ENCODE data around the gene MRPL49. TPM values are rescaled to one million over a fixed set of nuclear protein-coding genes. Genes with fewer than 3 reads are reported as not detected.

MRPL49 gene
- total and polyA plus RNA-seq, 2 experiments from 2014 or later, result 27.7 to 61.9 TPM

DNA sequence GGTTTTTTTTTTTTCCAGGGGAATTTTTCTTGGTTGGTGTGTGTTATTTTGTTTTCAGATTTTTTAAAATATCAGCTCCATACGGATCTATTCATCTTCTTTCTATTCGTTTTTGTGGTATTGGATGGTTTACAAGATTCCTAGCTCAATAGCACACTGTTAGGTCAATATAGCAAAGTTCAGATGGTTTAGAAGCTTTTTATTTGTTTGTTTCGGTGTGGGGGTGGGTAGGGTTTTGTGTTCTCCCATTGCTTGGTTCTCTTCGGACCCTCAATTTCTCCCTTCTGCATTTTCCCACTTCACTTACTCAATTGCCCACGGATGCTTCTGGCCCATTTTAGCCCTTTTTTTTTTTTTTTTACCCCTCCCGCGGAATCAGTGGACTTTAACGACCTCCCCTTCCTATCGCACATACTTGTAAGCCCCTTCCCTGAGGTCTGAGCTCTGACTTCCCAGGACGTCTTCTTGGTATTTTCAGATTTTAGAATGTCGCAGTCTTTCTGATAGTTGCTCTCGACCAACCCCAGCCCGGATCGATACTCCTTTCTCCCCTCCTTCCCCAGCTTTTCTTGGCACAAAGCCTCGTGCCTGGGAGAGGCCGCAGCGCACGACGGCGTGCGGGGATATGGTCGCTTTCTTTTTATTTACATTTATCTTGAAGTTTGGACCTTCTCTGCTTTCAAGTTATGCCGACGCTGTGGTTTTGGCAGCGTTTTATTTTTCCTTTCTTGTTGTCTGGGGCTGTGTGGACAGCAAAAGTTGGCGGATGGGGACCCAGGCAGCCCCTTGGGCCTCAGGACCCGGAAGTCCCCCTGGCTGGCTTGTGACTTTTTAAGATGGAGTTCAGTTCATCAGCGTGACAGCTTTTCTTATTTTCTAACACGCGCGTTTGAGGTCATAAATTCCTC, 43.5 kb downstream of the MRPL49 start:
- H2AFZ ChIP-seq, result peak overlapping the region; percentile 100
- Mint-ChIP-seq H3K4me3 (no peak overlapping the region; the same call in 2 of the 3 replicates), H3K4me1 (peaks cover 14% of the 10 kb centered on the region), H3K27ac (no peak overlapping the region), H3K27me3 (ENCODE audit: insufficient read depth, low read depth, poor library complexity) (peaks cover 9% of the 10 kb centered on the region), H3K9me3 (no peaks in the 10 kb centered on the region), H3K36me3 (ENCODE audit: low read depth) (no peaks in the 10 kb centered on the region)
- H3K4me3 ChIP-seq, result no peak overlapping the region
- H3K4me2 ChIP-seq, result 0 out of 2 replicates have a peak overlapping the region, but pooled peaks have one; percentile 64
- H3K9me2 ChIP-seq (ENCODE audit: insufficient read depth), result no peaks in the 10 kb centered on the region
- no peaks in the 10 kb centered on the region for H4K20me1 ChIP-seq (replicated peaks; ENCODE audit: insufficient read depth)
- H3K79me2 ChIP-seq (replicated peaks; ENCODE audit: insufficient read depth), result no peaks in the 10 kb centered on the region
- no peaks in the 10 kb centered on the region for H3K36me3 ChIP-seq (ENCODE audit: insufficient read depth)
- DNase-seq (ENCODE audit: low spot score), result peak; percentile 45
- H3K27ac ChIP-seq (ENCODE audit: low read depth), result peak overlapping the region; percentile 18; the same call in 1 of the 2 replicates
- no peaks in the 10 kb centered on the region for H3K27me3 ChIP-seq (ENCODE audit: insufficient read depth)
- TF ChIP-seq ZNF331 (CRISPR knock-in tag; IDR thresholded peaks at IDR 0.05; ENCODE audit: low read depth) (no peak), NANOG (IDR thresholded peaks at IDR 0.05; ENCODE audit: borderline replicate concordance) (no peak), STAT1 (IDR thresholded peaks at IDR 0.05; ENCODE audit: unreplicated experiment) (no peak), EZH2phosphoT487 (IDR thresholded peaks at IDR 0.05; ENCODE audit: unreplicated experiment) (no peak), EZH2 (IDR thresholded peaks at IDR 0.05; ENCODE audit: low read depth, unreplicated experiment) (no peak), POLR2AphosphoS5 (IDR thresholded peaks at IDR 0.05; ENCODE audit: low read depth) (no peak), CREB1 (CRISPR knock-in tag; IDR thresholded peaks at IDR 0.05; ENCODE audit: low read depth) (no peak), ZNF114 (CRISPR knock-in tag; IDR thresholded peaks at IDR 0.05) (no peak), JUNB (IDR thresholded peaks at IDR 0.05; ENCODE audit: unreplicated experiment) (no peak)
- TF ChIP-seq, protein P1, sequence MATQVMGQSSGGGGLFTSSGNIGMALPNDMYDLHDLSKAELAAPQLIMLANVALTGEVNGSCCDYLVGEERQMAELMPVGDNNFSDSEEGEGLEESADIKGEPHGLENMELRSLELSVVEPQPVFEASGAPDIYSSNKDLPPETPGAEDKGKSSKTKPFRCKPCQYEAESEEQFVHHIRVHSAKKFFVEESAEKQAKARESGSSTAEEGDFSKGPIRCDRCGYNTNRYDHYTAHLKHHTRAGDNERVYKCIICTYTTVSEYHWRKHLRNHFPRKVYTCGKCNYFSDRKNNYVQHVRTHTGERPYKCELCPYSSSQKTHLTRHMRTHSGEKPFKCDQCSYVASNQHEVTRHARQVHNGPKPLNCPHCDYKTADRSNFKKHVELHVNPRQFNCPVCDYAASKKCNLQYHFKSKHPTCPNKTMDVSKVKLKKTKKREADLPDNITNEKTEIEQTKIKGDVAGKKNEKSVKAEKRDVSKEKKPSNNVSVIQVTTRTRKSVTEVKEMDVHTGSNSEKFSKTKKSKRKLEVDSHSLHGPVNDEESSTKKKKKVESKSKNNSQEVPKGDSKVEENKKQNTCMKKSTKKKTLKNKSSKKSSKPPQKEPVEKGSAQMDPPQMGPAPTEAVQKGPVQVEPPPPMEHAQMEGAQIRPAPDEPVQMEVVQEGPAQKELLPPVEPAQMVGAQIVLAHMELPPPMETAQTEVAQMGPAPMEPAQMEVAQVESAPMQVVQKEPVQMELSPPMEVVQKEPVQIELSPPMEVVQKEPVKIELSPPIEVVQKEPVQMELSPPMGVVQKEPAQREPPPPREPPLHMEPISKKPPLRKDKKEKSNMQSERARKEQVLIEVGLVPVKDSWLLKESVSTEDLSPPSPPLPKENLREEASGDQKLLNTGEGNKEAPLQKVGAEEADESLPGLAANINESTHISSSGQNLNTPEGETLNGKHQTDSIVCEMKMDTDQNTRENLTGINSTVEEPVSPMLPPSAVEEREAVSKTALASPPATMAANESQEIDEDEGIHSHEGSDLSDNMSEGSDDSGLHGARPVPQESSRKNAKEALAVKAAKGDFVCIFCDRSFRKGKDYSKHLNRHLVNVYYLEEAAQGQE (IDR thresholded peaks at IDR 0.05; ENCODE audit: unreplicated experiment), result no peak
- TF ChIP-seq, protein P2, sequence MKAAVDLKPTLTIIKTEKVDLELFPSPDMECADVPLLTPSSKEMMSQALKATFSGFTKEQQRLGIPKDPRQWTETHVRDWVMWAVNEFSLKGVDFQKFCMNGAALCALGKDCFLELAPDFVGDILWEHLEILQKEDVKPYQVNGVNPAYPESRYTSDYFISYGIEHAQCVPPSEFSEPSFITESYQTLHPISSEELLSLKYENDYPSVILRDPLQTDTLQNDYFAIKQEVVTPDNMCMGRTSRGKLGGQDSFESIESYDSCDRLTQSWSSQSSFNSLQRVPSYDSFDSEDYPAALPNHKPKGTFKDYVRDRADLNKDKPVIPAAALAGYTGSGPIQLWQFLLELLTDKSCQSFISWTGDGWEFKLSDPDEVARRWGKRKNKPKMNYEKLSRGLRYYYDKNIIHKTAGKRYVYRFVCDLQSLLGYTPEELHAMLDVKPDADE (IDR thresholded peaks at IDR 0.05), result no peak
- TF ChIP-seq, protein P3, sequence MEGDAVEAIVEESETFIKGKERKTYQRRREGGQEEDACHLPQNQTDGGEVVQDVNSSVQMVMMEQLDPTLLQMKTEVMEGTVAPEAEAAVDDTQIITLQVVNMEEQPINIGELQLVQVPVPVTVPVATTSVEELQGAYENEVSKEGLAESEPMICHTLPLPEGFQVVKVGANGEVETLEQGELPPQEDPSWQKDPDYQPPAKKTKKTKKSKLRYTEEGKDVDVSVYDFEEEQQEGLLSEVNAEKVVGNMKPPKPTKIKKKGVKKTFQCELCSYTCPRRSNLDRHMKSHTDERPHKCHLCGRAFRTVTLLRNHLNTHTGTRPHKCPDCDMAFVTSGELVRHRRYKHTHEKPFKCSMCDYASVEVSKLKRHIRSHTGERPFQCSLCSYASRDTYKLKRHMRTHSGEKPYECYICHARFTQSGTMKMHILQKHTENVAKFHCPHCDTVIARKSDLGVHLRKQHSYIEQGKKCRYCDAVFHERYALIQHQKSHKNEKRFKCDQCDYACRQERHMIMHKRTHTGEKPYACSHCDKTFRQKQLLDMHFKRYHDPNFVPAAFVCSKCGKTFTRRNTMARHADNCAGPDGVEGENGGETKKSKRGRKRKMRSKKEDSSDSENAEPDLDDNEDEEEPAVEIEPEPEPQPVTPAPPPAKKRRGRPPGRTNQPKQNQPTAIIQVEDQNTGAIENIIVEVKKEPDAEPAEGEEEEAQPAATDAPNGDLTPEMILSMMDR (conservative IDR thresholded peaks at IDR 0.05; ENCODE audit: low read depth in 2 of 2), result no peak
- TF ChIP-seq, protein P4, sequence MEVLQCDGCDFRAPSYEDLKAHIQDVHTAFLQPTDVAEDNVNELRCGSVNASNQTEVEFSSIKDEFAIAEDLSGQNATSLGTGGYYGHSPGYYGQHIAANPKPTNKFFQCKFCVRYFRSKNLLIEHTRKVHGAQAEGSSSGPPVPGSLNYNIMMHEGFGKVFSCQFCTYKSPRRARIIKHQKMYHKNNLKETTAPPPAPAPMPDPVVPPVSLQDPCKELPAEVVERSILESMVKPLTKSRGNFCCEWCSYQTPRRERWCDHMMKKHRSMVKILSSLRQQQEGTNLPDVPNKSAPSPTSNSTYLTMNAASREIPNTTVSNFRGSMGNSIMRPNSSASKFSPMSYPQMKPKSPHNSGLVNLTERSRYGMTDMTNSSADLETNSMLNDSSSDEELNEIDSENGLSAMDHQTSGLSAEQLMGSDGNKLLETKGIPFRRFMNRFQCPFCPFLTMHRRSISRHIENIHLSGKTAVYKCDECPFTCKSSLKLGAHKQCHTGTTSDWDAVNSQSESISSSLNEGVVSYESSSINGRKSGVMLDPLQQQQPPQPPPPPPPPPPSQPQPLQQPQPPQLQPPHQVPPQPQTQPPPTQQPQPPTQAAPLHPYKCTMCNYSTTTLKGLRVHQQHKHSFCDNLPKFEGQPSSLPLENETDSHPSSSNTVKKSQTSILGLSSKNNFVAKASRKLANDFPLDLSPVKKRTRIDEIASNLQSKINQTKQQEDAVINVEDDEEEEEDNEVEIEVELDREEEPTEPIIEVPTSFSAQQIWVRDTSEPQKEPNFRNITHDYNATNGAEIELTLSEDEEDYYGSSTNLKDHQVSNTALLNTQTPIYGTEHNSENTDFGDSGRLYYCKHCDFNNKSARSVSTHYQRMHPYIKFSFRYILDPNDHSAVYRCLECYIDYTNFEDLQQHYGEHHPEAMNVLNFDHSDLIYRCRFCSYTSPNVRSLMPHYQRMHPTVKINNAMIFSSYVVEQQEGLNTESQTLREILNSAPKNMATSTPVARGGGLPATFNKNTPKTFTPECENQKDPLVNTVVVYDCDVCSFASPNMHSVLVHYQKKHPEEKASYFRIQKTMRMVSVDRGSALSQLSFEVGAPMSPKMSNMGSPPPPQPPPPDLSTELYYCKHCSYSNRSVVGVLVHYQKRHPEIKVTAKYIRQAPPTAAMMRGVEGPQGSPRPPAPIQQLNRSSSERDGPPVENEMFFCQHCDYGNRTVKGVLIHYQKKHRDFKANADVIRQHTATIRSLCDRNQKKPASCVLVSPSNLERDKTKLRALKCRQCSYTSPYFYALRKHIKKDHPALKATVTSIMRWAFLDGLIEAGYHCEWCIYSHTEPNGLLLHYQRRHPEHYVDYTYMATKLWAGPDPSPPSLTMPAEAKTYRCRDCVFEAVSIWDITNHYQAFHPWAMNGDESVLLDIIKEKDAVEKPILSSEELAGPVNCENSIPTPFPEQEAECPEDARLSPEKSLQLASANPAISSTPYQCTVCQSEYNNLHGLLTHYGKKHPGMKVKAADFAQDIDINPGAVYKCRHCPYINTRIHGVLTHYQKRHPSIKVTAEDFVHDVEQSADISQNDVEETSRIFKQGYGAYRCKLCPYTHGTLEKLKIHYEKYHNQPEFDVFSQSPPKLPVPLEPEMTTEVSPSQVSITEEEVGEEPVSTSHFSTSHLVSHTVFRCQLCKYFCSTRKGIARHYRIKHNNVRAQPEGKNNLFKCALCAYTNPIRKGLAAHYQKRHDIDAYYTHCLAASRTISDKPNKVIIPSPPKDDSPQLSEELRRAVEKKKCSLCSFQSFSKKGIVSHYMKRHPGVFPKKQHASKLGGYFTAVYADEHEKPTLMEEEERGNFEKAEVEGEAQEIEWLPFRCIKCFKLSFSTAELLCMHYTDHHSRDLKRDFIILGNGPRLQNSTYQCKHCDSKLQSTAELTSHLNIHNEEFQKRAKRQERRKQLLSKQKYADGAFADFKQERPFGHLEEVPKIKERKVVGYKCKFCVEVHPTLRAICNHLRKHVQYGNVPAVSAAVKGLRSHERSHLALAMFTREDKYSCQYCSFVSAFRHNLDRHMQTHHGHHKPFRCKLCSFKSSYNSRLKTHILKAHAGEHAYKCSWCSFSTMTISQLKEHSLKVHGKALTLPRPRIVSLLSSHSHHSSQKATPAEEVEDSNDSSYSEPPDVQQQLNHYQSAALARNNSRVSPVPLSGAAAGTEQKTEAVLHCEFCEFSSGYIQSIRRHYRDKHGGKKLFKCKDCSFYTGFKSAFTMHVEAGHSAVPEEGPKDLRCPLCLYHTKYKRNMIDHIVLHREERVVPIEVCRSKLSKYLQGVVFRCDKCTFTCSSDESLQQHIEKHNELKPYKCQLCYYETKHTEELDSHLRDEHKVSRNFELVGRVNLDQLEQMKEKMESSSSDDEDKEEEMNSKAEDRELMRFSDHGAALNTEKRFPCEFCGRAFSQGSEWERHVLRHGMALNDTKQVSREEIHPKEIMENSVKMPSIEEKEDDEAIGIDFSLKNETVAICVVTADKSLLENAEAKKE (CRISPR knock-in tag; IDR thresholded peaks at IDR 0.05), result no peak
- ATAC-seq, result peak; percentile 31; the same call in 2 of the 3 replicates
- no peaks in the 10 kb centered on the region for H3F3A ChIP-seq (replicated peaks; ENCODE audit: low read depth)
- H3K4me1 ChIP-seq (ENCODE audit: insufficient read depth), result peaks cover 4% of the 10 kb centered on the region
